GM12878 (cell line): ENCODE measurements around the gene MAP1LC3A. TPM values are rescaled to one million over a fixed set of nuclear protein-coding genes. Genes with fewer than 3 reads are reported as not detected.

Source experiments
- CEBPB ChIP-seq, 2 experiments: fragments of 150-350 bp in 1 of 2; IDR thresholded peaks; 2 replicates each; pipeline ENCODE4 v1.6.1; 2012 to 2014; ENCODE audit warnings: low read depth in 2 of 2, low read length in 2 of 2, borderline replicate concordance in 1 of 2, inconsistent platforms in 1 of 2
- CREB1 ChIP-seq: IDR thresholded peaks from 2 replicates; pipeline ENCODE4 v1.6.1; 2012; ENCODE audit warnings: low read depth, mild to moderate bottlenecking, inconsistent platforms
- CREM ChIP-seq: IDR thresholded peaks from 2 replicates; pipeline ENCODE4 v1.6.1; 2014; ENCODE audit warnings: antibody characterized with exemption, low read depth
- ETV6 ChIP-seq, 2 experiments: fragments of 450-650 bp in 1 of 2; IDR thresholded peaks in 1 of 2; conservative IDR thresholded peaks in 1 of 2; 2 replicates each; pipeline ENCODE4 v1.6.1; 2014; ENCODE audit warnings: antibody characterized with exemption in 1 of 2, borderline replicate concordance in 1 of 2, low read depth in 1 of 2, mild to moderate bottlenecking in 1 of 2, moderate library complexity in 1 of 2
- HCFC1 ChIP-seq: fragments of 150-350 bp; IDR thresholded peaks from 2 replicates; pipeline ENCODE4 v1.6.1; 2014; ENCODE audit warnings: low read length
- HDAC2 ChIP-seq: fragments of 200-600 bp; sonication (generic); IDR thresholded peaks from 2 replicates; pipeline ENCODE4 v1.6.1; 2017
- HDAC6 ChIP-seq: fragments of 200-600 bp; sonication (generic); IDR thresholded peaks from one replicate; pipeline ENCODE4 v1.8.0; 2017; ENCODE audit warnings: antibody characterized with exemption; ENCODE audit not compliant: unreplicated experiment
- IKZF2 ChIP-seq, 2 experiments: fragments of 450-650 bp; IDR thresholded peaks; 2 replicates each; pipeline ENCODE4 v1.6.1; 2017; ENCODE audit warnings: mild to moderate bottlenecking in 2 of 2, moderate library complexity in 2 of 2
- SRF ChIP-seq, 2 experiments: IDR thresholded peaks; 2 replicates each; pipeline ENCODE4 v1.6.1; 2011; ENCODE audit warnings: low read depth in 2 of 2, low read length in 2 of 2, mild to moderate bottlenecking in 1 of 2, moderate library complexity in 1 of 2
- TARDBP ChIP-seq: IDR thresholded peaks from 2 replicates; pipeline ENCODE4 v1.6.1; 2016; ENCODE audit warnings: borderline replicate concordance
- ZNF217 ChIP-seq: fragments of 450-650 bp; IDR thresholded peaks from 2 replicates; pipeline ENCODE4 v1.6.1; 2017; ENCODE audit warnings: antibody characterized with exemption, mild to moderate bottlenecking
- polyA plus RNA-seq, 11 experiments: library from polyadenylated mRNA; depleted of rRNA in 4 of 11; unstranded in 6 of 11; stranded (reverse) in 5 of 11; fragments of >200 nt; fragmentation: Nextera tagmentation in 4 of 11; fragmentation: Illumina TruSeq in 1 of 11; extraction: Ambion mirVana in 4 of 11; extraction: Trizol in 1 of 11; gene quantifications; 1 replicate in 1 of 11; 2 replicates in 10 of 11; pipeline versions ENCODE4 v1.2.1 to v1.2.3, GENCODE V29; 2011 to 2016; ENCODE audit warnings: inconsistent platforms in 2 of 11, missing spikeins in 2 of 11, low read depth in 1 of 11
- total RNA-seq, 4 experiments: library from RNA; depleted of rRNA in 3 of 4; stranded (reverse); fragments of >200 nt in 3 of 4; fragmentation: Illumina TruSeq in 1 of 4; extraction: Trizol in 1 of 4; gene quantifications; 2 replicates each; pipeline versions ENCODE4 v1.2.1 to v1.2.3, GENCODE V29; 2013 to 2021
- TF ChIP-seq, protein P1 (sequence below): fragments of 450-650 bp; IDR thresholded peaks from 2 replicates; pipeline ENCODE4 v1.6.1; 2017; ENCODE audit warnings: mild to moderate bottlenecking, moderate library complexity
- TF ChIP-seq, protein P2 (sequence below): IDR thresholded peaks from 2 replicates; pipeline ENCODE4 v1.6.1; 2011; ENCODE audit warnings: borderline replicate concordance, low read depth, mild to moderate bottlenecking, moderate library complexity, mixed read lengths, low read length; ENCODE audit not compliant: insufficient read depth; ENCODE audit errors: extremely low read length
- TF ChIP-seq, protein P3 (sequence below): IDR thresholded peaks from 2 replicates; pipeline ENCODE4 v1.6.1; 2012; ENCODE audit warnings: improper control_type of control experiment, low read depth, low read length; ENCODE audit not compliant: insufficient replicate concordance
- TF ChIP-seq, protein P4 (sequence below): fragments of 450-650 bp; formaldehyde crosslinking; IDR thresholded peaks from 2 replicates; pipeline ENCODE4 v1.4.0; 2022; ENCODE audit warnings: mild to moderate bottlenecking, moderate library complexity

Gene MAP1LC3A
- total and polyA plus RNA-seq, 10 of the 15 experiments (the other 5 are each of a cell fraction or from before 2014, with no cell fraction given): 0.27 to 1.2 (median 0.39) TPM; not detected in 4

DNA sequence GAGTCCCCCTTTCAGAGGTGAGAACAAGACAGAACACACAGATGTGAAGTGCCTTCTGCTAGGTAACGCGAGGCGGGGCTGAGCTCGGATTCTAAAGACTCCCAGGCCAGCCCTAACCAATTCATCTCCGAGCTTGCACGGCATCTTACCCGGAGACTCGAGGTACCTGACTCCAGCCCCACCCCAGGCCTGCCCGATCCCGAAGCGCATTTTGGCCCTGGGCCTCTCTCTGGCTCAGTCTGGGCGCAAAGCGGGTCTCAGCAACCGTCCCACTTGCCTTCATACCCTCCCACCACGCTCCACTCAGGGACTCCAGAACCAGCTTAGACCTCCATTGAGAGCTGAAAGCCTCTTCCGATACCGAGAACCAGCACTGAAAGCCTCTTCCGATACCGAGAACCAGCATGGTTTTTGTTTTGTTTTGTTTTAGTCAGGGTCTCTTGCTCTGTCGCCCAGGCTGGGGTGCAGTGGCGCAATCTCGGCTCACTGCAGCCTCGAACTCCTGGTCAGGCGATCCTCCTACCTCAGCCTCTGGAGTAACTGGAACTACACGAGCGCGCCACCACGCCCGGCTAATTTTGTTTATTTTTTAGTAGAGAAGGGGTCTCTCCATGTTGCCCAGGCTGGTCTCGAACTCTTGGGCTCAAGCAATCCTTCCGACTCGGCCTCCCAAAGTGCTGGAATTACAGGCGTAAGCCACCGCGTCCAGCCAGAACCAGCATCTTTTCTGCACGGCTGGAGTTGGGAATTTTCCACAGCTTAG, 42.9 kb upstream of the MAP1LC3A start (continued):
- TF ChIP-seq, protein P1, sequence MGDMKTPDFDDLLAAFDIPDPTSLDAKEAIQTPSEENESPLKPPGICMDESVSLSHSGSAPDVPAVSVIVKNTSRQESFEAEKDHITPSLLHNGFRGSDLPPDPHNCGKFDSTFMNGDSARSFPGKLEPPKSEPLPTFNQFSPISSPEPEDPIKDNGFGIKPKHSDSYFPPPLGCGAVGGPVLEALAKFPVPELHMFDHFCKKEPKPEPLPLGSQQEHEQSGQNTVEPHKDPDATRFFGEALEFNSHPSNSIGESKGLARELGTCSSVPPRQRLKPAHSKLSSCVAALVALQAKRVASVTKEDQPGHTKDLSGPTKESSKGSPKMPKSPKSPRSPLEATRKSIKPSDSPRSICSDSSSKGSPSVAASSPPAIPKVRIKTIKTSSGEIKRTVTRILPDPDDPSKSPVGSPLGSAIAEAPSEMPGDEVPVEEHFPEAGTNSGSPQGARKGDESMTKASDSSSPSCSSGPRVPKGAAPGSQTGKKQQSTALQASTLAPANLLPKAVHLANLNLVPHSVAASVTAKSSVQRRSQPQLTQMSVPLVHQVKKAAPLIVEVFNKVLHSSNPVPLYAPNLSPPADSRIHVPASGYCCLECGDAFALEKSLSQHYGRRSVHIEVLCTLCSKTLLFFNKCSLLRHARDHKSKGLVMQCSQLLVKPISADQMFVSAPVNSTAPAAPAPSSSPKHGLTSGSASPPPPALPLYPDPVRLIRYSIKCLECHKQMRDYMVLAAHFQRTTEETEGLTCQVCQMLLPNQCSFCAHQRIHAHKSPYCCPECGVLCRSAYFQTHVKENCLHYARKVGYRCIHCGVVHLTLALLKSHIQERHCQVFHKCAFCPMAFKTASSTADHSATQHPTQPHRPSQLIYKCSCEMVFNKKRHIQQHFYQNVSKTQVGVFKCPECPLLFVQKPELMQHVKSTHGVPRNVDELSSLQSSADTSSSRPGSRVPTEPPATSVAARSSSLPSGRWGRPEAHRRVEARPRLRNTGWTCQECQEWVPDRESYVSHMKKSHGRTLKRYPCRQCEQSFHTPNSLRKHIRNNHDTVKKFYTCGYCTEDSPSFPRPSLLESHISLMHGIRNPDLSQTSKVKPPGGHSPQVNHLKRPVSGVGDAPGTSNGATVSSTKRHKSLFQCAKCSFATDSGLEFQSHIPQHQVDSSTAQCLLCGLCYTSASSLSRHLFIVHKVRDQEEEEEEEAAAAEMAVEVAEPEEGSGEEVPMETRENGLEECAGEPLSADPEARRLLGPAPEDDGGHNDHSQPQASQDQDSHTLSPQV: no peak
- TF ChIP-seq CREM (0 out of 2 replicates have a peak, but pooled peaks have one; percentile 3), CREB1 (no peak; the same call in 1 of the 2 replicates), ETV6 (conservative IDR thresholded peaks at IDR 0.05 in 1 of 2, IDR thresholded peaks at IDR 0.05 in 1 of 2; ENCODE audit: borderline replicate concordance in 1 of 2, low read depth in 1 of 2) (peak in 1 of 2 experiments; percentile 41; a peak in 1 of 4 replicates), ZNF217 (peak; percentile 90), SRF (IDR thresholded peaks at IDR 0.05; ENCODE audit: low read depth in 2 of 2, low read length in 2 of 2) (peak; percentile 48 to 95; a peak in 3 of 4 replicates), CEBPB (IDR thresholded peaks at IDR 0.05; ENCODE audit: borderline replicate concordance in 1 of 2, low read depth in 2 of 2, low read length in 2 of 2) (no peak), HCFC1 (0 out of 2 replicates have a peak, but pooled peaks have one; percentile 10), IKZF2 (IDR thresholded peaks at IDR 0.05) (peak; percentile 96 to 98), HDAC6 (no peak), TARDBP (no peak), HDAC2 (peak; percentile 54; the same call in 1 of the 2 replicates)
- TF ChIP-seq, protein P2, sequence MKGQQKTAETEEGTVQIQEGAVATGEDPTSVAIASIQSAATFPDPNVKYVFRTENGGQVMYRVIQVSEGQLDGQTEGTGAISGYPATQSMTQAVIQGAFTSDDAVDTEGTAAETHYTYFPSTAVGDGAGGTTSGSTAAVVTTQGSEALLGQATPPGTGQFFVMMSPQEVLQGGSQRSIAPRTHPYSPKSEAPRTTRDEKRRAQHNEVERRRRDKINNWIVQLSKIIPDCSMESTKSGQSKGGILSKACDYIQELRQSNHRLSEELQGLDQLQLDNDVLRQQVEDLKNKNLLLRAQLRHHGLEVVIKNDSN: no peak
- TF ChIP-seq, protein P3, sequence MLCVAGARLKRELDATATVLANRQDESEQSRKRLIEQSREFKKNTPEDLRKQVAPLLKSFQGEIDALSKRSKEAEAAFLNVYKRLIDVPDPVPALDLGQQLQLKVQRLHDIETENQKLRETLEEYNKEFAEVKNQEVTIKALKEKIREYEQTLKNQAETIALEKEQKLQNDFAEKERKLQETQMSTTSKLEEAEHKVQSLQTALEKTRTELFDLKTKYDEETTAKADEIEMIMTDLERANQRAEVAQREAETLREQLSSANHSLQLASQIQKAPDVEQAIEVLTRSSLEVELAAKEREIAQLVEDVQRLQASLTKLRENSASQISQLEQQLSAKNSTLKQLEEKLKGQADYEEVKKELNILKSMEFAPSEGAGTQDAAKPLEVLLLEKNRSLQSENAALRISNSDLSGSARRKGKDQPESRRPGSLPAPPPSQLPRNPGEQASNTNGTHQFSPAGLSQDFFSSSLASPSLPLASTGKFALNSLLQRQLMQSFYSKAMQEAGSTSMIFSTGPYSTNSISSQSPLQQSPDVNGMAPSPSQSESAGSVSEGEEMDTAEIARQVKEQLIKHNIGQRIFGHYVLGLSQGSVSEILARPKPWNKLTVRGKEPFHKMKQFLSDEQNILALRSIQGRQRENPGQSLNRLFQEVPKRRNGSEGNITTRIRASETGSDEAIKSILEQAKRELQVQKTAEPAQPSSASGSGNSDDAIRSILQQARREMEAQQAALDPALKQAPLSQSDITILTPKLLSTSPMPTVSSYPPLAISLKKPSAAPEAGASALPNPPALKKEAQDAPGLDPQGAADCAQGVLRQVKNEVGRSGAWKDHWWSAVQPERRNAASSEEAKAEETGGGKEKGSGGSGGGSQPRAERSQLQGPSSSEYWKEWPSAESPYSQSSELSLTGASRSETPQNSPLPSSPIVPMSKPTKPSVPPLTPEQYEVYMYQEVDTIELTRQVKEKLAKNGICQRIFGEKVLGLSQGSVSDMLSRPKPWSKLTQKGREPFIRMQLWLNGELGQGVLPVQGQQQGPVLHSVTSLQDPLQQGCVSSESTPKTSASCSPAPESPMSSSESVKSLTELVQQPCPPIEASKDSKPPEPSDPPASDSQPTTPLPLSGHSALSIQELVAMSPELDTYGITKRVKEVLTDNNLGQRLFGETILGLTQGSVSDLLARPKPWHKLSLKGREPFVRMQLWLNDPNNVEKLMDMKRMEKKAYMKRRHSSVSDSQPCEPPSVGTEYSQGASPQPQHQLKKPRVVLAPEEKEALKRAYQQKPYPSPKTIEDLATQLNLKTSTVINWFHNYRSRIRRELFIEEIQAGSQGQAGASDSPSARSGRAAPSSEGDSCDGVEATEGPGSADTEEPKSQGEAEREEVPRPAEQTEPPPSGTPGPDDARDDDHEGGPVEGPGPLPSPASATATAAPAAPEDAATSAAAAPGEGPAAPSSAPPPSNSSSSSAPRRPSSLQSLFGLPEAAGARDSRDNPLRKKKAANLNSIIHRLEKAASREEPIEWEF: no peak
- TF ChIP-seq, protein P4, sequence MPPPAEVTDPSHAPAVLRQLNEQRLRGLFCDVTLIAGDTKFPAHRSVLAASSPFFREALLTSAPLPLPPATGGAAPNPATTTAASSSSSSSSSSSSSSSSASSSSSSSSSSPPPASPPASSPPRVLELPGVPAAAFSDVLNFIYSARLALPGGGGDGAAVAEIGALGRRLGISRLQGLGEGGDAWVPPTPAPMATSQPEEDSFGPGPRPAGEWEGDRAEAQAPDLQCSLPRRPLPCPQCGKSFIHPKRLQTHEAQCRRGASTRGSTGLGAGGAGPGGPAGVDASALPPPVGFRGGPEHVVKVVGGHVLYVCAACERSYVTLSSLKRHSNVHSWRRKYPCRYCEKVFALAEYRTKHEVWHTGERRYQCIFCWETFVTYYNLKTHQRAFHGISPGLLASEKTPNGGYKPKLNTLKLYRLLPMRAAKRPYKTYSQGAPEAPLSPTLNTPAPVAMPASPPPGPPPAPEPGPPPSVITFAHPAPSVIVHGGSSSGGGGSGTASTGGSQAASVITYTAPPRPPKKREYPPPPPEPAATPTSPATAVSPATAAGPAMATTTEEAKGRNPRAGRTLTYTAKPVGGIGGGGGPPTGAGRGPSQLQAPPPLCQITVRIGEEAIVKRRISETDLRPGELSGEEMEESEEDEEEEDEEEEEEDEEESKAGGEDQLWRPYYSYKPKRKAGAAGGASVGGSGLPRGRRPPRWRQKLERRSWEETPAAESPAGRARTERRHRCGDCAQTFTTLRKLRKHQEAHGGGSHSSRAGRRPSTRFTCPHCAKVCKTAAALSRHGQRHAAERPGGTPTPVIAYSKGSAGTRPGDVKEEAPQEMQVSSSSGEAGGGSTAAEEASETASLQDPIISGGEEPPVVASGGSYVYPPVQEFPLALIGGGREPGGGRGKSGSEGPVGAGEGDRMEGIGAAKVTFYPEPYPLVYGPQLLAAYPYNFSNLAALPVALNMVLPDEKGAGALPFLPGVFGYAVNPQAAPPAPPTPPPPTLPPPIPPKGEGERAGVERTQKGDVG (CRISPR knock-in tag): no peak
